WTC11 (cell line): Measurements from ENCODE around the gene RIPK1. TPM values are rescaled to one million over a fixed set of nuclear protein-coding genes. Genes with fewer than 3 reads are reported as not detected.

ENCODE experiments used
- ATAC-seq: fragments of 200-7000 bp; cut with Tn5 transposase; 2 replicates; pipeline ENCODE4 v1.10.0; 2021; ENCODE audit warnings: mild to moderate bottlenecking, moderate library complexity
- CTCF ChIA-PET: fragments of 300-600 bp; sonication (Branson Sonifier 250); formaldehyde crosslinking; loops from one replicate; lab custom pipeline; 2021; ENCODE audit warnings: antibody characterized with exemption; lab: Charles Lee
- POLR2A ChIA-PET: fragments of 350-600 bp; sonication (Branson Sonifier 250); formaldehyde crosslinking; loops from one replicate; lab custom pipeline; 2021; ENCODE audit warnings: antibody characterized with exemption; lab: Charles Lee
- DNase-seq: peaks from one replicate; pipeline ENCODE4 v3.0.0; 2021; ENCODE audit warnings: low spot score
- H3K27ac Mint-ChIP-seq: 2 replicates; pipeline ENCODE4 v1.8.0; 2021; ENCODE audit warnings: mixed read lengths
- H3K27me3 Mint-ChIP-seq: 2 replicates; pipeline ENCODE4 v1.8.0; 2021; ENCODE audit warnings: low read depth, mild to moderate bottlenecking, moderate library complexity, mixed read lengths
- H3K36me3 Mint-ChIP-seq: 2 replicates; pipeline ENCODE4 v1.8.0; 2021; ENCODE audit warnings: mixed read lengths
- H3K4me1 Mint-ChIP-seq: 2 replicates; pipeline ENCODE4 v1.8.0; 2022; ENCODE audit warnings: mixed read lengths
- H3K4me3 Mint-ChIP-seq: 2 replicates; pipeline ENCODE4 v1.8.0; 2021; ENCODE audit warnings: mild to moderate bottlenecking, moderate library complexity, mixed read lengths
- H3K9me3 Mint-ChIP-seq: 2 replicates; pipeline ENCODE4 v1.8.0; 2021; ENCODE audit warnings: mixed read lengths
- CREB1 ChIP-seq: sonication (generic); formaldehyde crosslinking; IDR thresholded peaks from 2 replicates; pipeline ENCODE4 v1.8.0; 2023; ENCODE audit warnings: mild to moderate bottlenecking, missing genetic modification reagents
- CREM ChIP-seq: sonication (generic); formaldehyde crosslinking; IDR thresholded peaks from 2 replicates; pipeline ENCODE4 v1.8.1; 2022; ENCODE audit warnings: mild to moderate bottlenecking, missing genetic modification reagents, moderate library complexity
- E2F5 ChIP-seq: sonication (generic); formaldehyde crosslinking; IDR thresholded peaks from 2 replicates; pipeline ENCODE4 v1.8.1; 2022; ENCODE audit warnings: mild to moderate bottlenecking, moderate library complexity, missing genetic modification reagents
- ESRRA ChIP-seq: sonication (generic); formaldehyde crosslinking; IDR thresholded peaks from 2 replicates; pipeline ENCODE4 v1.8.1; 2022; ENCODE audit warnings: mild to moderate bottlenecking, missing genetic modification reagents, borderline replicate concordance
- ETV6 ChIP-seq: sonication (generic); formaldehyde crosslinking; IDR thresholded peaks from 2 replicates; pipeline ENCODE4 v1.8.1; 2022; ENCODE audit warnings: mild to moderate bottlenecking, missing genetic modification reagents
- FOXP1 ChIP-seq: sonication (generic); formaldehyde crosslinking; IDR thresholded peaks from 2 replicates; pipeline ENCODE4 v1.8.0; 2022; ENCODE audit warnings: missing genetic modification reagents, mild to moderate bottlenecking, moderate library complexity, borderline replicate concordance
- GABPB1 ChIP-seq: sonication (generic); formaldehyde crosslinking; IDR thresholded peaks from 2 replicates; pipeline ENCODE4 v1.8.1; 2023; ENCODE audit warnings: mild to moderate bottlenecking, missing genetic modification reagents
- GTF2I ChIP-seq: fragments of 250-450 bp; sonication (Bioruptor Pico); conservative IDR thresholded peaks from 2 replicates; pipeline ENCODE4 v1.4.0; 2021; ENCODE audit warnings: mild to moderate bottlenecking
- NFATC4 ChIP-seq: fragments of 250-450 bp; sonication (Bioruptor Pico); IDR thresholded peaks from 2 replicates; pipeline ENCODE4 v1.9.0; 2021; ENCODE audit warnings: mild to moderate bottlenecking
- NR2C2 ChIP-seq: sonication (generic); formaldehyde crosslinking; IDR thresholded peaks from 2 replicates; pipeline ENCODE4 v1.8.0; 2022; ENCODE audit warnings: mild to moderate bottlenecking, missing genetic modification reagents
- OVOL2 ChIP-seq: fragments of 250-450 bp; sonication (Bioruptor Pico); IDR thresholded peaks from 2 replicates; pipeline ENCODE4 v1.9.0; 2021; ENCODE audit warnings: mild to moderate bottlenecking, borderline replicate concordance
- PRRX2 ChIP-seq: fragments of 250-450 bp; sonication (Bioruptor Pico); IDR thresholded peaks from 2 replicates; pipeline ENCODE4 v1.8.0; 2021; ENCODE audit warnings: mild to moderate bottlenecking
- SOX15 ChIP-seq: fragments of 250-450 bp; sonication (Bioruptor Pico); IDR thresholded peaks from 2 replicates; pipeline ENCODE4 v1.9.0; 2021; ENCODE audit warnings: mild to moderate bottlenecking
- SP1 ChIP-seq: sonication (generic); formaldehyde crosslinking; conservative IDR thresholded peaks from 2 replicates; pipeline ENCODE4 v1.8.1; 2022; ENCODE audit warnings: missing genetic modification reagents
- TEAD1 ChIP-seq: sonication (generic); formaldehyde crosslinking; IDR thresholded peaks from 2 replicates; pipeline ENCODE4 v1.8.0; 2022; ENCODE audit warnings: mild to moderate bottlenecking, missing genetic modification reagents
- ZNF138 ChIP-seq: sonication (generic); formaldehyde crosslinking; conservative IDR thresholded peaks from 2 replicates; pipeline ENCODE4 v1.8.1; 2022; ENCODE audit warnings: mild to moderate bottlenecking, moderate library complexity, missing genetic modification reagents
- ZNF317 ChIP-seq: sonication (generic); formaldehyde crosslinking; IDR thresholded peaks from 2 replicates; pipeline ENCODE4 v1.8.1; 2023; ENCODE audit warnings: low read depth, mild to moderate bottlenecking, moderate library complexity, missing genetic modification reagents, borderline replicate concordance
- ZNF396 ChIP-seq: fragments of 250-450 bp; sonication (Bioruptor Pico); IDR thresholded peaks from 2 replicates; pipeline ENCODE4 v1.8.0; 2021; ENCODE audit warnings: mild to moderate bottlenecking, moderate library complexity, borderline replicate concordance
- ZNF532 ChIP-seq: fragments of 250-450 bp; sonication (Bioruptor Pico); IDR thresholded peaks from 2 replicates; pipeline ENCODE4 v1.9.0; 2021; ENCODE audit warnings: mild to moderate bottlenecking, borderline replicate concordance
- ZNF671 ChIP-seq: fragments of 250-450 bp; sonication (Bioruptor Pico); IDR thresholded peaks from 2 replicates; pipeline ENCODE4 v1.8.0; 2021; ENCODE audit warnings: mild to moderate bottlenecking
- total RNA-seq: library from RNA; stranded (reverse); gene quantifications from 3 replicates; pipeline ENCODE4 v1.2.3, GENCODE V29; 2021
- TF ChIP-seq, protein P1 (sequence below): sonication (generic); formaldehyde crosslinking; IDR thresholded peaks from 2 replicates; pipeline ENCODE4 v1.8.1; 2022; ENCODE audit warnings: low read depth, mild to moderate bottlenecking, moderate library complexity, missing genetic modification reagents, borderline replicate concordance

The RIPK1 gene
- total RNA-seq, 1 experiment from 2014 or later, result 8.7 TPM

GRCh38 chr6:3032986-3033385 is 35.3 kb upstream of the RIPK1 start:
- H3K36me3 Mint-ChIP-seq, result peaks cover 2% of the 10 kb centered on the region; the same call in 1 of the 2 replicates
- peaks cover 3% of the 10 kb centered on the region; the same call in 1 of the 2 replicates for H3K27me3 Mint-ChIP-seq
- no peak overlapping the region for H3K27ac Mint-ChIP-seq
- no peak overlapping the region for H3K4me3 Mint-ChIP-seq
- peaks cover 23% of the 10 kb centered on the region for H3K4me1 Mint-ChIP-seq
- no peak for DNase-seq
- peaks cover 19% of the 10 kb centered on the region for H3K9me3 Mint-ChIP-seq
- ChIA-PET CTCF (no interaction called here), POLR2A (no interaction called here)
- TF ChIP-seq, protein P1, sequence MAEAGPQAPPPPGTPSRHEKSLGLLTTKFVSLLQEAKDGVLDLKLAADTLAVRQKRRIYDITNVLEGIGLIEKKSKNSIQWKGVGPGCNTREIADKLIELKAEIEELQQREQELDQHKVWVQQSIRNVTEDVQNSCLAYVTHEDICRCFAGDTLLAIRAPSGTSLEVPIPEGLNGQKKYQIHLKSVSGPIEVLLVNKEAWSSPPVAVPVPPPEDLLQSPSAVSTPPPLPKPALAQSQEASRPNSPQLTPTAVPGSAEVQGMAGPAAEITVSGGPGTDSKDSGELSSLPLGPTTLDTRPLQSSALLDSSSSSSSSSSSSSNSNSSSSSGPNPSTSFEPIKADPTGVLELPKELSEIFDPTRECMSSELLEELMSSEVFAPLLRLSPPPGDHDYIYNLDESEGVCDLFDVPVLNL (CRISPR knock-in tag), result no peak
- TF ChIP-seq ZNF317 (CRISPR knock-in tag) (no peak), CREM (CRISPR knock-in tag) (no peak), FOXP1 (CRISPR knock-in tag) (no peak), TEAD1 (CRISPR knock-in tag) (no peak), PRRX2 (CRISPR knock-in tag) (no peak), ZNF138 (no peak)
- TF ChIP-seq, all 79 proteins: peak for 0
- ATAC-seq, result no peak

GRCh38 chr6:3033652-3034051 is 34.6 kb upstream of the RIPK1 start:
- H3K36me3 Mint-ChIP-seq, result peaks cover 2% of the 10 kb centered on the region; the same call in 1 of the 2 replicates

More at GRCh38 chr6:3033652-3034051, 34.6 kb upstream of the RIPK1 start:
- ATAC-seq, result no peak
- H3K27ac Mint-ChIP-seq, result no peak overlapping the region
- ChIA-PET POLR2A (no interaction called here), CTCF (no interaction called here)
- TF ChIP-seq E2F5 (no peak), GTF2I (CRISPR knock-in tag) (no peak), CREB1 (CRISPR knock-in tag) (no peak), SP1 (CRISPR knock-in tag) (no peak), NR2C2 (CRISPR knock-in tag) (no peak), ETV6 (CRISPR knock-in tag) (no peak), ZNF396 (CRISPR knock-in tag) (no peak), ZNF317 (CRISPR knock-in tag) (no peak), GABPB1 (CRISPR knock-in tag) (no peak), ZNF671 (CRISPR knock-in tag) (no peak), NFATC4 (CRISPR knock-in tag) (no peak), OVOL2 (no peak), ESRRA (CRISPR knock-in tag) (no peak), PRRX2 (CRISPR knock-in tag) (no peak), SOX15 (CRISPR knock-in tag) (no peak), ZNF532 (CRISPR knock-in tag) (no peak)
- no peak overlapping the region for H3K4me3 Mint-ChIP-seq
- H3K9me3 Mint-ChIP-seq, result peaks cover 19% of the 10 kb centered on the region
- no peak for DNase-seq
- peaks cover 21% of the 10 kb centered on the region for H3K4me1 Mint-ChIP-seq
- peaks cover 3% of the 10 kb centered on the region; the same call in 1 of the 2 replicates for H3K27me3 Mint-ChIP-seq
